Left ventricle myocardium superior (tissue), 1 donor: ENCODE measurements around the gene SF3A1. TPM values are rescaled to one million over a fixed set of nuclear protein-coding genes. Genes with fewer than 3 reads are reported as not detected.

Experiments
- ATAC-seq: fragments of 200-7000 bp; cut with Tn5 transposase; one replicate; pipeline ENCODE4 v1.9.1; 2020; ENCODE audit warnings: mild to moderate bottlenecking, moderate library complexity
- DNase-seq: peaks from one replicate; pipeline ENCODE4 v3.0.0-alpha.2; 2020
- intact Hi-C: fragments of 100-400 bp; cut with micrococcal nuclease; formaldehyde crosslinking; loops from one replicate; pipeline ENCODE4 v1.11.0; 2022
- total RNA-seq: library from RNA; stranded (reverse); fragmentation: NEBNext Ultra II Directional; extraction: Animal tissue kit (Norgen Biotek cat#: 25700); gene quantifications from one replicate; pipeline ENCODE4 v1.2.1, GENCODE V29; 2021
- donor health status: DM: no; HTN: yes; CAD: no; lungs with severe emphysema.

SF3A1 gene
- total RNA-seq, 1 donor from 2014 or later = 104 TPM

- DNase-seq (no peak), ATAC-seq (no peak)
- intact Hi-C loops = no loop called here
Observed at GRCh38 chr22:30332994-30333706, 23.5 kb downstream of the SF3A1 start.

- DNase-seq = no peak
- no peak for ATAC-seq
- intact Hi-C loops = no loop called here
Observed at GRCh38 chr22:30332551-30332950, 24.1 kb downstream of the SF3A1 start.

- intact Hi-C loops = no loop called here
- ATAC-seq = no peak
Observed at GRCh38 chr22:30328466-30329049, 28.1 kb downstream of the SF3A1 start.

GRCh38 chr22:30327864-30328345 lies 28.8 kb downstream of the SF3A1 start:
- intact Hi-C loops = no loop called here
- DNase-seq (no peak), ATAC-seq (no peak)

More at GRCh38 chr22:30328466-30329049, 28.1 kb downstream of the SF3A1 start:
- no peak for DNase-seq

- ATAC-seq (peak; percentile 96), DNase-seq (peak; percentile 96)
- intact Hi-C loops = no loop called here
Observed at GRCh38 chr22:30326706-30327362, 29.9 kb downstream of the SF3A1 start, which contains the start of gene TBC1D10A. TSS of gene TBC1D10A (minus strand) at chr22:30326941. CDS start at chr22:30326881, 60 bp downstream.

- no peak for DNase-seq
- peak; percentile 64 for ATAC-seq
- intact Hi-C loops = no loop called here
Observed at GRCh38 chr22:30326255-30326705, 30.4 kb downstream of the SF3A1 start.

- no peak for DNase-seq
- intact Hi-C loops = no loop called here
- ATAC-seq = no peak
Observed at GRCh38 chr22:30325724-30326254, 30.9 kb downstream of the SF3A1 start.

- ATAC-seq = peak; percentile 23
- no peak for DNase-seq
- intact Hi-C loops = no loop called here
Observed at GRCh38 chr22:30325065-30325720, 31.5 kb downstream of the SF3A1 start.

- ATAC-seq = no peak
- intact Hi-C loops = no loop called here
- DNase-seq = no peak
Observed at GRCh38 chr22:30324014-30324730, 32.5 kb downstream of the SF3A1 start.

- intact Hi-C loops = no loop called here
- DNase-seq = no peak
Observed at GRCh38 chr22:30323246-30323645, 33.4 kb downstream of the SF3A1 start.

GRCh38 chr22:30321461-30321860 lies 35.2 kb downstream of the SF3A1 start:
- ATAC-seq (peak; percentile 36), DNase-seq (no peak)
- intact Hi-C loops = no loop called here

More at GRCh38 chr22:30323246-30323645, 33.4 kb downstream of the SF3A1 start:
- no peak for ATAC-seq

- ATAC-seq (no peak), DNase-seq (no peak)
- intact Hi-C loops = no loop called here
Observed at GRCh38 chr22:30320021-30320556, 36.6 kb downstream of the SF3A1 start.

- no peak for DNase-seq
- peak; percentile 29 for ATAC-seq
- intact Hi-C loops = no loop called here
Observed at GRCh38 chr22:30318799-30319419, 37.8 kb downstream of the SF3A1 start.

- DNase-seq (no peak), ATAC-seq (no peak)
- intact Hi-C loops = no loop called here
Observed at GRCh38 chr22:30317778-30318177, 38.9 kb downstream of the SF3A1 start.

GRCh38 chr22:30315962-30316576 lies 40.6 kb downstream of the SF3A1 start:
- intact Hi-C loops = no loop called here
- DNase-seq (no peak), ATAC-seq (no peak)

GRCh38 chr22:30314915-30315314 lies 41.8 kb downstream of the SF3A1 start:
- intact Hi-C loops = no loop called here
- DNase-seq (no peak), ATAC-seq (no peak)

GRCh38 chr22:30313527-30314363 lies 42.9 kb downstream of the SF3A1 start:
- ATAC-seq = no peak
- intact Hi-C loops = no loop called here
- no peak for DNase-seq
